ENCODE results near the gene SLC26A4.

Gene SLC26A4

DNA sequence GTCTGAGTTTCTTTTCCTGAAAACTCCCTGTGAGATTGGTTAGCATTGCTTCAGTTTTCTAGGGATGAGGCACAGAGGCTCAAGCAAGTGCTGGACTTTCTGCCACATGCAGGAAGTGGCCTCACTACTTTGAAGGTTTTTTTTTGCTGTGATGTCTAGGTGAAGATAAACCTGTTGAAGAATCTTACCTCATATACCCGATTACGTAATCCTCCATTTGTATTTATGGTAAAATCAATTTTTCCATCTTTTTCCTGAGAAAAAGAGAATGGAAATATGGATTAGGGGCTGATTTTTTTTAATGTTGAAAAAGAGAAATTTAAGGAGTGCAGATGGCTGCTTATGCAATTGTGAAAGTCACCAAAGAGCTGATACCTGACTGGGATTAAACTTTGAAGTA is 106.8 kb downstream of the SLC26A4 start:
- H3K4me1 ChIP-seq (ENCODE audit: insufficient read depth, low read length): no peaks in the 10 kb centered on the region
- H2AFZ ChIP-seq (ENCODE audit: low read depth, low read length): no peak overlapping the region
- no peak overlapping the region for H3K27ac ChIP-seq (ENCODE audit: low read length)
- H4K20me1 ChIP-seq (ENCODE audit: insufficient read depth, low read length): no peaks in the 10 kb centered on the region
- DNase-seq: no peak
- H3K9me3 ChIP-seq (ENCODE audit: insufficient read depth, low read length, severe bottlenecking): no peaks in the 10 kb centered on the region
- no peaks in the 10 kb centered on the region for H3K79me2 ChIP-seq (ENCODE audit: insufficient read depth, low read length)
- no peak overlapping the region for H3K4me3 ChIP-seq (ENCODE audit: low read depth in 1 of 2, low read length in 2 of 2)
- no peak overlapping the region for H3K4me2 ChIP-seq (ENCODE audit: insufficient read depth, low read length)
- ATAC-seq (ENCODE audit: insufficient read depth, low read depth): no peak
- no peaks in the 10 kb centered on the region for H3K36me3 ChIP-seq (ENCODE audit: insufficient read depth, low read length)
- no peak overlapping the region for H3K9ac ChIP-seq (ENCODE audit: low read depth, low read length)
- TF ChIP-seq, protein P1, sequence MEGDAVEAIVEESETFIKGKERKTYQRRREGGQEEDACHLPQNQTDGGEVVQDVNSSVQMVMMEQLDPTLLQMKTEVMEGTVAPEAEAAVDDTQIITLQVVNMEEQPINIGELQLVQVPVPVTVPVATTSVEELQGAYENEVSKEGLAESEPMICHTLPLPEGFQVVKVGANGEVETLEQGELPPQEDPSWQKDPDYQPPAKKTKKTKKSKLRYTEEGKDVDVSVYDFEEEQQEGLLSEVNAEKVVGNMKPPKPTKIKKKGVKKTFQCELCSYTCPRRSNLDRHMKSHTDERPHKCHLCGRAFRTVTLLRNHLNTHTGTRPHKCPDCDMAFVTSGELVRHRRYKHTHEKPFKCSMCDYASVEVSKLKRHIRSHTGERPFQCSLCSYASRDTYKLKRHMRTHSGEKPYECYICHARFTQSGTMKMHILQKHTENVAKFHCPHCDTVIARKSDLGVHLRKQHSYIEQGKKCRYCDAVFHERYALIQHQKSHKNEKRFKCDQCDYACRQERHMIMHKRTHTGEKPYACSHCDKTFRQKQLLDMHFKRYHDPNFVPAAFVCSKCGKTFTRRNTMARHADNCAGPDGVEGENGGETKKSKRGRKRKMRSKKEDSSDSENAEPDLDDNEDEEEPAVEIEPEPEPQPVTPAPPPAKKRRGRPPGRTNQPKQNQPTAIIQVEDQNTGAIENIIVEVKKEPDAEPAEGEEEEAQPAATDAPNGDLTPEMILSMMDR (IDR thresholded peaks at IDR 0.05; ENCODE audit: borderline replicate concordance, extremely low read depth, low read length, poor library complexity, severe bottlenecking): no peak
- no peak for TF ChIP-seq EZH2 (IDR thresholded peaks at IDR 0.05; ENCODE audit: borderline replicate concordance, low read depth, low read length, severe bottlenecking)
- H3K27me3 ChIP-seq (ENCODE audit: insufficient read depth, low read length, poor library complexity): no peaks in the 10 kb centered on the region
